ENCODE measurements around the gene FSTL3. TPM values are rescaled to one million over a fixed set of nuclear protein-coding genes. Genes with fewer than 3 reads are reported as not detected.

Gene FSTL3
- total and polyA plus RNA-seq, 10 of the 15 experiments (the other 5 are each of a cell fraction or from before 2014, with no cell fraction given): 0.42 to 13.5 (median 3.6) TPM

DNA sequence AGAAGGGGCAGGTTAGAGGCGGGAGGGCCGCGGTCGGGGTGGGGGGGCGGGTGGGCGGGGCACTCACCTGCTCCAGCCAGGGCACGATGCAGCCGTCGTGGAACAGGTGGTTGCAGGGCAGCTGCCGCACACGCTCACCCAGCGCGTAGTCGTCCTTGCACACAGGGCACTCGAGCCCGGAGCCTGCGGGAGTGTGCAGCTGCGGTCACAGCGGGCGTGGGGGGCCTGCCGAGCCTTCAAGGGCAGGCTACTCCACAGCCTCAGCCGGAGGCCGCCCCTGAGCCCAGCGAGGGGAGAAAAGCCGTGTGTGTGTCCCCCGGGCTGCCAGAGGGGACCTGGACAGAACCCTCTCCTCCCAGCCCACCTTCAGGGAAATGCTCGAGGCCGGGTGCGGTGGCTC lies 27.9 kb upstream of the FSTL3 start:
- no peaks in the 10 kb centered on the region for H3K4me1 ChIP-seq (ENCODE audit: control insufficient read depth, insufficient read depth, low read length)
- SMC1A ChIA-PET (ENCODE audit: uncharacterized antibody, unreplicated experiment): no interaction called here
- H4K20me1 ChIP-seq (ENCODE audit: control insufficient read depth, insufficient read depth): peaks cover under 1% of the 10 kb centered on the region; the same call in 1 of the 2 replicates
- POLR2A ChIA-PET: no interaction called here
- intact Hi-C loops (cut with micrococcal nuclease; ENCODE audit: unreplicated experiment) (no loop called here), in situ Hi-C loops (cut with MboI) (no loop called here)
- RAD21 ChIA-PET (ENCODE audit: unreplicated experiment): interaction anchor here (0.6 kb wide), 1 partner anchor 122 kb away, joined by 3 read pairs; no protein-coding TSS in a partner anchor
- 87% methylated on average over 11 of the region's 29 CpGs for WGBS (ENCODE audit: insufficient coverage, insufficient replicate concordance, low lambda C conversion rate, missing lambda C conversion rate)
- TF ChIP-seq RB1 (IDR thresholded peaks at IDR 0.05; ENCODE audit: borderline replicate concordance): no peak
- TF ChIP-seq POLR2A (IDR thresholded peaks at IDR 0.05; ENCODE audit: low read depth, low read length): peak; percentile 13
- TF ChIP-seq CHD1 (IDR thresholded peaks at IDR 0.05; ENCODE audit: low read depth, low read length): no peak
- no peak for TF ChIP-seq SIX5 (IDR thresholded peaks at IDR 0.05; ENCODE audit: low read depth, low read length, severe bottlenecking)
- H3K4me3 ChIP-seq: no peak overlapping the region
- H3K9me3 ChIP-seq (replicated peaks; ENCODE audit: control insufficient read depth, insufficient read depth, low read length): no peaks in the 10 kb centered on the region
- FAIRE-seq (no peak), DNase-seq (ENCODE audit: low read depth, low spot score) (no peak), ATAC-seq (no peak)
- no peak overlapping the region for H2AFZ ChIP-seq (ENCODE audit: control insufficient read depth, low read depth, low read length)
- H3K36me3 ChIP-seq (ENCODE audit: control insufficient read depth in 2 of 2, insufficient read depth in 2 of 2, low read length in 1 of 2): peaks cover 7 to 47% of the 10 kb centered on the region in 2 experiments; a peak in 3 of 4 replicates
- H3K79me2 ChIP-seq (ENCODE audit: control insufficient read depth, insufficient read depth, low read length): peaks cover 8% of the 10 kb centered on the region
- H3K4me2 ChIP-seq (ENCODE audit: control insufficient read depth, insufficient read depth): no peak overlapping the region
- CTCF ChIA-PET: no interaction called here
- BruUV-seq (replicated peaks): no TSS peak
- no peaks in the 10 kb centered on the region for H3K27me3 ChIP-seq (replicated peaks in 1 of 2; ENCODE audit: control insufficient read depth in 2 of 2, insufficient read depth in 2 of 2, low read length in 1 of 2)
- H3K9ac ChIP-seq (ENCODE audit: control insufficient read depth, insufficient read depth, low read length): no peak overlapping the region
- H3K27ac ChIP-seq (ENCODE audit: control insufficient read depth, insufficient read depth): no peak overlapping the region

DNA sequence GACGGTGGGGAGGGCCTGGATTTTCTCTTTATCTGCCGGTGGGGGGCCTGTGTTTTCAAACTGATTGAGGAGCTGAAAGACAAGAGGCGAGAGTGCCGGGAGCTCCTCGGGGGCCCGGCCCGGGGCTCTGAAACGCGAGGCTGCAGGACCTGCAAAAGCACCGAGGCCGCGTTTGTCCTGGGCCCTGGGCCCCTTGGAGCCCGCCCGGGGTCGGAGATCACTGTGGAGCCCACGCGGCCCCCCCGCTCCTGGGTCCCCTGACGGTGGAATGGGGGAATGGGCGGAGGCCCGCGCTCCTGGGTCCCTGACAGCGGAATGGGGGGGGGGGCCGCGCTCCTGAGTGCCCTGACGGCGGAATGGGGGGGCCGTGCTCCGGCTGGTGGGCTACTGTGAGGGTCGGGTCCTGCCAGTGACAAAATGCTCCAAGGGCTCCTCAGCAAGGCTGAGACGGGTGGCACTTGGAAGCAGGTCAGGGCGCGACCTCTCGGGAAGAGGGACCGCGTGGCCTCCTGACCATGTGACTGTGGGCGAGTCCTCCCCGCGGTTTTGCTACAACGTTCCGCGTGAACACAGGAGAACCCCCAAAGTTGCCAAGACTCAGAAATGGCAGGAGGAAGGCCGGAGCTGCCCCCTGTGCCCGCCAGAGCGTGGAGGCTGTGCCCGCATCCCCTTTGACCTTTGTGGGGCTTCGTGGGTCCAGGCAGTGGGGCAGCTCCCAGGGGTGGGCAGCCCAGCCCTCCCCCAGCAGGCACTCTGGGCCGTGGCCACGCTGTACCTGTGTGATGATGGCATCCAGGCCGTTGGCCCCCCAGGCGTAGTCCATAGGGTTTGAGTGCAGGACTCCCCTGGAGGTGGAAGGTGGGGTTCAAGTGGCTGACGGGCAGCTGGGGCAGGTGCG lies 27.0 kb upstream of the FSTL3 start:
- ChIA-PET SMC1A (ENCODE audit: uncharacterized antibody, unreplicated experiment) (no interaction called here), CTCF (no interaction called here), RAD21 (ENCODE audit: unreplicated experiment) (no interaction called here), POLR2A (no interaction called here)
- intact Hi-C loops (cut with micrococcal nuclease; ENCODE audit: unreplicated experiment) (no loop called here), in situ Hi-C loops (cut with MboI) (no loop called here)
- Histone ChIP-seq H3K9ac (ENCODE audit: control insufficient read depth, insufficient read depth, low read length) (no peak overlapping the region), H3K36me3 (ENCODE audit: control insufficient read depth in 2 of 2, insufficient read depth in 2 of 2, low read length in 1 of 2) (peaks cover 10 to 55% of the 10 kb centered on the region in 2 experiments), H3K27me3 (replicated peaks in 1 of 2; ENCODE audit: control insufficient read depth in 2 of 2, insufficient read depth in 2 of 2, low read length in 1 of 2) (no peaks in the 10 kb centered on the region), H4K20me1 (ENCODE audit: control insufficient read depth, insufficient read depth) (peaks cover 5% of the 10 kb centered on the region; the same call in 1 of the 2 replicates), H3K9me3 (replicated peaks; ENCODE audit: control insufficient read depth, insufficient read depth, low read length) (no peaks in the 10 kb centered on the region), H3K4me1 (ENCODE audit: control insufficient read depth, insufficient read depth, low read length) (no peaks in the 10 kb centered on the region), H2AFZ (ENCODE audit: control insufficient read depth, low read depth, low read length) (no peak overlapping the region), H3K27ac (ENCODE audit: control insufficient read depth, insufficient read depth) (no peak overlapping the region), H3K4me2 (ENCODE audit: control insufficient read depth, insufficient read depth) (no peak overlapping the region), H3K79me2 (ENCODE audit: control insufficient read depth, insufficient read depth, low read length) (peaks cover 17% of the 10 kb centered on the region), H3K4me3 (no peak overlapping the region)
- ATAC-seq (no peak), FAIRE-seq (no peak), DNase-seq (ENCODE audit: low read depth, low spot score) (no peak)
- BruUV-seq (replicated peaks): no TSS peak
- TF ChIP-seq GATAD2B (conservative IDR thresholded peaks at IDR 0.05; ENCODE audit: low read depth) (no peak), CHD2 (IDR thresholded peaks at IDR 0.05; ENCODE audit: borderline replicate concordance, low read depth, low read length) (no peak), POU2F2 (IDR thresholded peaks at IDR 0.05; ENCODE audit: borderline replicate concordance, low read depth, low read length) (no peak), BHLHE40 (IDR thresholded peaks at IDR 0.05; ENCODE audit: borderline replicate concordance in 1 of 2, low read depth in 2 of 2, low read length in 1 of 2) (no peak), RAD51 (IDR thresholded peaks at IDR 0.05) (no peak), JUND (IDR thresholded peaks at IDR 0.05; ENCODE audit: low read depth, low read length) (no peak), CBFB (IDR thresholded peaks at IDR 0.05; ENCODE audit: low read depth) (no peak), RCOR1 (conservative IDR thresholded peaks at IDR 0.05; ENCODE audit: low read depth, low read length) (no peak)
- TF ChIP-seq, protein P1, sequence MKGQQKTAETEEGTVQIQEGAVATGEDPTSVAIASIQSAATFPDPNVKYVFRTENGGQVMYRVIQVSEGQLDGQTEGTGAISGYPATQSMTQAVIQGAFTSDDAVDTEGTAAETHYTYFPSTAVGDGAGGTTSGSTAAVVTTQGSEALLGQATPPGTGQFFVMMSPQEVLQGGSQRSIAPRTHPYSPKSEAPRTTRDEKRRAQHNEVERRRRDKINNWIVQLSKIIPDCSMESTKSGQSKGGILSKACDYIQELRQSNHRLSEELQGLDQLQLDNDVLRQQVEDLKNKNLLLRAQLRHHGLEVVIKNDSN (IDR thresholded peaks at IDR 0.05; ENCODE audit: borderline replicate concordance, extremely low read length, insufficient read depth, low read depth, low read length): no peak
- WGBS (ENCODE audit: insufficient coverage, insufficient replicate concordance, low lambda C conversion rate, missing lambda C conversion rate): 93% methylated on average over 53 of the region's 53 CpGs

Data from GM12878 (cell line).